ENCODE results near the gene CCDC170.

CCDC170 gene

GRCh38 chr6:151663559-151663958 lies 169.7 kb downstream of the CCDC170 start:
- no peak for DNase-seq

DNA sequence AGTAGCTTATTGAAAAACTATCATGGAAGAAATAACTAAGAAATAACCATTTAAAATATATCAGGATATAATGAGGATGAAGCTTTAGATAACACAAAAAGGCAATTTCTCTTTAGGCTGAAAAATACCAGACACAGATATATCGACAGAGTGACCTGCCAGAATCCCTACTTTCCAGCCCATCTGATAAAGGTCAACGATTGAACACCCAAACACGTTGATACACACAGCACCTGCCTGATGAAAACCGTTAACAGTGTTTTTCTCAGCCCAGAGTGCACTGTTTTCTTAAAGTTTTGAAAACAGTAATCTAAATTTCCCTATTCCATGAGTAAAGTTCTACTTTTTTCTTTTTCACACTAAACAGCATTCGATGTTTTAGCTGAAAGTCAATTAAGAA lies 170.6 kb downstream of the CCDC170 start:
- no peak for DNase-seq

DNA sequence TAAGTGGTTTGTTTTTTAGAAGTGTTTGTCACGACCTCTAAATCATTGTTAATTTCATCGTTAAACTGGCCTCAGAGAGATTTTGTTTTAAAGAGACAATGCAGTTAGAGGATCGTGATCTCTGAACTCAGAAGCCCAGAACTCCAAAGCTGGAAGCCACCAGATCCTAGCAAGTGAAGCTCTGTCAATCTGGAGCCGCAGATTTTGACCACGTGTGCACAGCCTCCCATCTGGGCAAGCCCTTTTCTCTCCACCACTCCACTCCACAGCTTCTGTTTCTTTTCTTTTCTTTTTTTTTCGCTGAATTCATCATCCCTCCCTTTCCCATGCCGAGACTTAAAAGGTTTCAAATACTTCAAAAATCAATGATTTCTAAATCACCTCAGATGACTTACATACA lies 171.5 kb downstream of the CCDC170 start:
- no peak for DNase-seq

DNA sequence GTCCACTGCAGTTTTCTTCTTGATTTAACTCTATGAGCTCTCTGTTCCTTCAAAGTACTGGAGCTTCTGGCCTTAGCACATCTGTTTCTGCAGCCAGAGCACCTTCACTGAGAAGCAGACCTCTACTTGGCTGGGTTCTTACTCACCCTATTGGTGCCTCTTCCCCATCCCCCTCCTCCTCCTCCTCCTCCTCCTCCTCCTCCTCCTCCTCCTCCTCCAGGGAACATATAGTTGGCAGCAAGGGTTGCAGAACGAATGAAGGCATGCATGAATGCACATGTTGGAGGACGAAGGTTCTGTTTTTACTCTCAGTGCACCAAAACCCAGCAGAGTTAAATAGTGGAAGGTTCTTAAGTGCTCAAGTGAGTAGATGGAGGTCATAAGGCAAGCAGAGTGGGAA lies 172.7 kb downstream of the CCDC170 start:
- no peak for DNase-seq

DNA sequence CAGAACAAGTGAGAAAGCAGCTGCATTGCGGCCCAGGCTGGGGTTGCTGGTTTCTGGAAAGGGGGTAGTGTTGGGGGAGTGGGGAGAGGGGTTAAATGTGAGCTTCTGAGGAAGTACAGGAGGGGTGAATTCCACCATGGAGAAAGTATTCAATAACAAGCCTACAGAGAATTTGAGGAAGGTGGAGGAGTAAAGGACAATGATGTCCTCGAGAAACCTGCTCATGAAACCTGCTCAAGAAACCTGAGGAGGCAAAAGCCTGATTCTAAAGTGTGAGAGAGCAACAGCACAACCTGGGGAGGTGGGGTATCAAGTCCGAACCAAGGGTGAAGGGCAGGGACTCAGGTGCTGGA lies 175.4 kb downstream of the CCDC170 start:
- DNase-seq = no peak

- DNase-seq = no peak
Observed at GRCh38 chr6:151670116-151670515, 176.3 kb downstream of the CCDC170 start.
